ENCODE results near the gene PPP1R14B. TPM values are rescaled to one million over a fixed set of nuclear protein-coding genes. Genes with fewer than 3 reads are reported as not detected.
"Not testable (repeated sequence)": the region's sequence is repeated elsewhere in the genome, so short reads cannot be mapped to it uniquely, and the experiment has no call there.

Gene PPP1R14B
- total and polyA plus RNA-seq, 9 donors, result 15.1 to 71.3 (median 52.3) TPM

GRCh38 chr11:64249563-64250414 is 3.0 kb upstream of the PPP1R14B start:
- intact Hi-C loops (cut with DNase I), result loop anchor here in 1 of 4 donors (5.0 kb wide), 1 partner anchor 47 kb away; no protein-coding TSS in a partner anchor

GRCh38 chr11:64249038-64249437 is 2.3 kb upstream of the PPP1R14B start:
- Histone ChIP-seq H3K36me3 (no peaks in the 10 kb centered on the region), H3K27me3 (no peaks in the 10 kb centered on the region), H3K4me3 (no peak overlapping the region), H3K9me3 (no peaks in the 10 kb centered on the region), H3K4me1 (ENCODE audit: insufficient read depth) (peaks cover 15% of the 10 kb centered on the region), H3K27ac (no peak overlapping the region)
- no peak for DNase-seq
- WGBS, 3 donors, result 92 to 95% (median 94%) methylated on average over 4 of the region's 4 CpGs
- intact Hi-C loops (cut with DNase I), result no loop called here
- TF ChIP-seq POLR2A (IDR thresholded peaks at IDR 0.05) (no peak), EP300 (IDR thresholded peaks at IDR 0.05) (no peak)
- TF ChIP-seq, protein P1, sequence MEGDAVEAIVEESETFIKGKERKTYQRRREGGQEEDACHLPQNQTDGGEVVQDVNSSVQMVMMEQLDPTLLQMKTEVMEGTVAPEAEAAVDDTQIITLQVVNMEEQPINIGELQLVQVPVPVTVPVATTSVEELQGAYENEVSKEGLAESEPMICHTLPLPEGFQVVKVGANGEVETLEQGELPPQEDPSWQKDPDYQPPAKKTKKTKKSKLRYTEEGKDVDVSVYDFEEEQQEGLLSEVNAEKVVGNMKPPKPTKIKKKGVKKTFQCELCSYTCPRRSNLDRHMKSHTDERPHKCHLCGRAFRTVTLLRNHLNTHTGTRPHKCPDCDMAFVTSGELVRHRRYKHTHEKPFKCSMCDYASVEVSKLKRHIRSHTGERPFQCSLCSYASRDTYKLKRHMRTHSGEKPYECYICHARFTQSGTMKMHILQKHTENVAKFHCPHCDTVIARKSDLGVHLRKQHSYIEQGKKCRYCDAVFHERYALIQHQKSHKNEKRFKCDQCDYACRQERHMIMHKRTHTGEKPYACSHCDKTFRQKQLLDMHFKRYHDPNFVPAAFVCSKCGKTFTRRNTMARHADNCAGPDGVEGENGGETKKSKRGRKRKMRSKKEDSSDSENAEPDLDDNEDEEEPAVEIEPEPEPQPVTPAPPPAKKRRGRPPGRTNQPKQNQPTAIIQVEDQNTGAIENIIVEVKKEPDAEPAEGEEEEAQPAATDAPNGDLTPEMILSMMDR (IDR thresholded peaks at IDR 0.05), result no peak

More at GRCh38 chr11:64249563-64250414, 3.0 kb upstream of the PPP1R14B start:
- peaks cover 15% of the 10 kb centered on the region for H3K4me1 ChIP-seq (ENCODE audit: insufficient read depth)
- no peaks in the 10 kb centered on the region for H3K9me3 ChIP-seq
- H3K27me3 ChIP-seq, result no peaks in the 10 kb centered on the region
- no peak overlapping the region for H3K27ac ChIP-seq
- no peaks in the 10 kb centered on the region for H3K36me3 ChIP-seq
- no peak overlapping the region for H3K4me3 ChIP-seq
- WGBS, 3 donors, result 84 to 86% (median 85%) methylated on average over 8 of the region's 8 CpGs
- DNase-seq, result no peak
- TF ChIP-seq POLR2A (IDR thresholded peaks at IDR 0.05), result no peak
- TF ChIP-seq, protein P1 (IDR thresholded peaks at IDR 0.05), result no peak

GRCh38 chr11:64248578-64248977 is 1.8 kb upstream of the PPP1R14B start:
- no peak overlapping the region for H3K4me3 ChIP-seq
- H3K27me3 ChIP-seq, result no peaks in the 10 kb centered on the region
- TF ChIP-seq, protein P1 (IDR thresholded peaks at IDR 0.05), result no peak
- TF ChIP-seq POLR2A (IDR thresholded peaks at IDR 0.05) (no peak), EP300 (IDR thresholded peaks at IDR 0.05) (no peak)
- intact Hi-C loops (cut with DNase I), result no loop called here
- H3K9me3 ChIP-seq, result no peaks in the 10 kb centered on the region
- no peaks in the 10 kb centered on the region for H3K36me3 ChIP-seq
- H3K4me1 ChIP-seq (ENCODE audit: insufficient read depth), result peaks cover 15% of the 10 kb centered on the region
- WGBS, 3 donors, result 74 to 91% (median 83%) methylated on average over 5 to 7 of the region's 7 CpGs
- no peak overlapping the region for H3K27ac ChIP-seq
- no peak for DNase-seq

DNA sequence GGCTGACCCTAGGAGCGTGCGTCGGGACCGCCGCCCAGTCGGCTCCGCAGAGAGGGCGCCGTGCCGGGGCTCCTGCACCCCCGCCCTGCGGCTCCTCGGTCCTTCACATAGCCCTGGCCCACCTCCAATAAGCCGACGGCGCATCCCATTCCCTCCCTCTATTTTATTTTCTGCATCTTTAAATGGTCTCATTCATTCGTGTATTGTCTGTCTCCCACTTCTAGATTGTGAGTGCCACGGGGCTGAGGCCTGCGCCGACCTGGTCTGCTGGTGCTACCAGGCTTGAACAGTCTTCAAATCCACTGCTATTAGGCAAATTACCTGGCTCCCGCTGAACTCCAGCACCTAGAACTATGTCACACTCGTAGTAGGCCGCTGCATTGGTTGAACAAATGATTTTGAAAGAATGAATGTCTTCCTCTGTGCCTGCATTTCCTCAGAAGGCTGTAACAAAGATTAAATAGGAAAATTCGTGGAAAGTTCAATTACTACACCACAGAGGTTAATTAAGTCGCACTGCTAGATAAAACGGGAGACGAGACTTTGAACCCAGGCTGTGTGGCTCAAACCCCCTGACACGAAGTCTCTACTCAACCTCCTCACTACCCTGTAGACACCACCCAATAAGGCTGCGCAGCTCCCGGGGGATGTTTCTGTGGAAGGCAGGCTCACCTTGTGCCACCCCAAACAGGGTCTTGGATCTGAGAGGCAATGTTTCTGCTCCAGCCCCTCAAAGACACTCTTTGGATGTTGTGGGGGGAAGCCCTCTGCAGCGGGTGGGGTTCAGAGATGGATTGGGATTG is 1.2 kb upstream of the PPP1R14B start:
- Histone ChIP-seq H3K27ac (peak overlapping the region; percentile 16 to 69), H3K9me3 (no peaks in the 10 kb centered on the region), H3K36me3 (no peaks in the 10 kb centered on the region), H3K27me3 (no peaks in the 10 kb centered on the region), H3K4me1 (ENCODE audit: insufficient read depth) (peaks cover 15% of the 10 kb centered on the region), H3K4me3 (peak overlapping the region; percentile 64)
- intact Hi-C loops (cut with DNase I), result no loop called here
- TF ChIP-seq POLR2A (IDR thresholded peaks at IDR 0.05), result no peak
- TF ChIP-seq, protein P1 (IDR thresholded peaks at IDR 0.05), result no peak
- no peak for TF ChIP-seq EP300 (IDR thresholded peaks at IDR 0.05)
- WGBS, 3 donors, result 34 to 35% (median 34%) methylated on average over 31 of the region's 31 CpGs
- DNase-seq, result peak in 2 of 5 donors; percentile 53 to 71

- DNase-seq; H3K27ac ChIP-seq; intact Hi-C loops (cut with DNase I); H3K27me3 ChIP-seq; H3K9me3 ChIP-seq; H3K36me3 ChIP-seq: not testable (repeated sequence)
- Histone ChIP-seq H3K4me1 (ENCODE audit: insufficient read depth) (peaks cover 16% of the 10 kb centered on the region), H3K4me3 (peak overlapping the region; percentile 64)
- WGBS, 3 donors, result 0 to 3% (median 0%) methylated on average over 11 to 41 of the region's 43 CpGs
Observed at GRCh38 chr11:64246621-64246870, 197 bp downstream of the PPP1R14B start.

All from ovary (tissue), 9 donors.